Smooth muscle cell (in vitro differentiated cells): ENCODE measurements around the gene SYCN. TPM values are rescaled to one million over a fixed set of nuclear protein-coding genes. Genes with fewer than 3 reads are reported as not detected.

ENCODE experiments used
- DNase-seq: peaks from one replicate; lab custom pipeline; 2025; ENCODE audit not compliant: unreplicated experiment; lab: John Stamatoyannopoulos, UW
- H2AFZ ChIP-seq: fragments of 200-600 bp; sonication (generic); 2 replicates; pipeline ENCODE4 v1.6.0; 2016; ENCODE audit warnings: antibody characterized with exemption, low read depth, mild to moderate bottlenecking
- H3F3A ChIP-seq: fragments of 200-600 bp; sonication (generic); 2 replicates; pipeline ENCODE4 v1.6.0; 2017; ENCODE audit warnings: antibody characterized with exemption, low read depth
- H3K27ac ChIP-seq: fragments of 200-600 bp; sonication (generic); 2 replicates; pipeline ENCODE4 v1.5.1; 2016; ENCODE audit warnings: low read depth, mild to moderate bottlenecking
- H3K27me3 ChIP-seq: fragments of 200-600 bp; sonication (generic); 2 replicates; pipeline ENCODE4 v1.6.1; 2016; ENCODE audit warnings: low read depth, mild to moderate bottlenecking
- H3K36me3 ChIP-seq: fragments of 200-600 bp; sonication (generic); 2 replicates; pipeline ENCODE4 v1.5.1; 2016; ENCODE audit warnings: low read depth
- H3K4me1 ChIP-seq: fragments of 200-600 bp; sonication (generic); 2 replicates; pipeline ENCODE4 v1.5.1; 2016; ENCODE audit warnings: low read depth
- H3K4me2 ChIP-seq: fragments of 200-600 bp; sonication (generic); 2 replicates; pipeline ENCODE4 v1.6.0; 2016; ENCODE audit warnings: mild to moderate bottlenecking
- H3K4me3 ChIP-seq: fragments of 200-600 bp; sonication (generic); 2 replicates; pipeline ENCODE4 v1.5.1; 2016; ENCODE audit warnings: mild to moderate bottlenecking
- H3K79me2 ChIP-seq: fragments of 200-600 bp; sonication (generic); 2 replicates; pipeline ENCODE4 v1.6.0; 2016; ENCODE audit warnings: low read depth, mild to moderate bottlenecking
- H3K9ac ChIP-seq: fragments of 200-600 bp; sonication (generic); 2 replicates; pipeline ENCODE4 v1.6.0; 2016; ENCODE audit warnings: low read depth
- H3K9me3 ChIP-seq: fragments of 200-600 bp; sonication (generic); replicated peaks from 2 replicates; pipeline ENCODE4 v1.5.1; 2016; ENCODE audit warnings: low read depth
- H4K20me1 ChIP-seq: fragments of 200-600 bp; sonication (generic); 2 replicates; pipeline ENCODE4 v1.6.0; 2016; ENCODE audit warnings: low read depth
- CTCF ChIP-seq: fragments of 200-600 bp; sonication (generic); IDR thresholded peaks from 2 replicates; pipeline ENCODE4 v1.5.1; 2017; ENCODE audit warnings: borderline replicate concordance, mild to moderate bottlenecking, antibody characterized with exemption; ENCODE audit not compliant: insufficient read depth, poor library complexity, severe bottlenecking
- WGBS: methylation state at CpG from one replicate; pipeline ENCODE4 v1.1.7; 2016; ENCODE audit warnings: low lambda C conversion rate; 5-methylcytosine and 5-hydroxymethylcytosine counted together
- polyA plus RNA-seq: library from polyadenylated mRNA; unstranded; fragments of >200 nt; fragmentation: Nextera tagmentation; extraction: Ambion mirVana; gene quantifications from 2 replicates; pipeline ENCODE4 v1.2.1, GENCODE V29; 2016
- total RNA-seq: library from RNA; depleted of rRNA; stranded (reverse); fragments of >200 nt; gene quantifications from 2 replicates; pipeline ENCODE4 v1.2.3, GENCODE V29; 2014

SYCN gene
- total and polyA plus RNA-seq, 2 experiments from 2014 or later = not detected

- no peak for TF ChIP-seq CTCF
- Histone ChIP-seq H3K9ac (no peak overlapping the region), H2AFZ (no peak overlapping the region), H3K9me3 (no peaks in the 10 kb centered on the region), H3K4me2 (no peak overlapping the region), H3K4me1 (peaks cover 4% of the 10 kb centered on the region), H3K27ac (no peak overlapping the region), H3F3A (no peaks in the 10 kb centered on the region), H3K79me2 (peaks cover 5% of the 10 kb centered on the region), H3K4me3 (no peak overlapping the region), H3K36me3 (no peaks in the 10 kb centered on the region), H4K20me1 (peaks cover 54% of the 10 kb centered on the region), H3K27me3 (no peaks in the 10 kb centered on the region)
- DNase-seq = no peak
- WGBS = 92% methylated on average over 17 of the region's 17 CpGs
These were observed 33.5 kb downstream of the SYCN start for GRCh38 chr19:39170386-39171231.

- TF ChIP-seq CTCF = no peak
- 95% methylated on average over 25 of the region's 36 CpGs for WGBS
- Histone ChIP-seq H3K4me3 (no peak overlapping the region), H4K20me1 (peaks cover 63% of the 10 kb centered on the region), H3K36me3 (no peaks in the 10 kb centered on the region), H3K27ac (no peak overlapping the region), H3K79me2 (peaks cover 7% of the 10 kb centered on the region), H3F3A (no peaks in the 10 kb centered on the region), H3K4me2 (no peak overlapping the region), H3K9ac (no peak overlapping the region), H3K27me3 (no peaks in the 10 kb centered on the region), H2AFZ (no peak overlapping the region), H3K4me1 (peaks cover 4% of the 10 kb centered on the region), H3K9me3 (no peaks in the 10 kb centered on the region)
- no peak for DNase-seq
These were observed 34.8 kb downstream of the SYCN start for GRCh38 chr19:39169143-39169810.

GRCh38 chr19:39168258-39169142 lies 35.6 kb downstream of the SYCN start:
- 91% methylated on average over 22 of the region's 23 CpGs for WGBS
- H3K9ac ChIP-seq = no peak overlapping the region
- H3K79me2 ChIP-seq = peaks cover 7% of the 10 kb centered on the region
- no peak overlapping the region for H3K4me3 ChIP-seq
- H2AFZ ChIP-seq = no peak overlapping the region
- no peaks in the 10 kb centered on the region for H3F3A ChIP-seq
- H3K4me1 ChIP-seq = peaks cover 4% of the 10 kb centered on the region
- no peak overlapping the region for H3K27ac ChIP-seq
- no peaks in the 10 kb centered on the region for H3K9me3 ChIP-seq
- no peaks in the 10 kb centered on the region for H3K36me3 ChIP-seq
- no peak for DNase-seq
- no peaks in the 10 kb centered on the region for H3K27me3 ChIP-seq
- H3K4me2 ChIP-seq = no peak overlapping the region
- H4K20me1 ChIP-seq = peaks cover 71% of the 10 kb centered on the region
- no peak for TF ChIP-seq CTCF
